ENCODE measurements around the gene STXBP6.

DNA sequence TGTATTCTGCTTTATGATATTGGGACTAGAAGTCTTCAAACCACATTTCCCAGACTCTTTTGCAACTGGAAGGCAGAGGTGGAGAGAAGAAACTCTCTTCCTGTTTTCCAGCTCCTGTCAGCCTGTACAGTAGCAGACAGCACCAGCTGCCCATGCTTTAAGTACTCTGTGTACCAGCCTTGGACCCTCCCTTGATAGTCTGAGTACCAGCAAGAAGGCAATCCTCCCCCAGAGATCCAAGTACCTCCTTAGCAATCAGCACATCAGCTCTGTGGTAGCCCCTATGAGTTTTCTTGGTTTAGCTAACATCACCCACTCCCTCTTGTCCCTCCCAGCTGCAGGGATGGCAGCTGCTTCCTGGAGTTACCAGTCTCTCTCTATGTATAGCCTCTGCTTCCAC is 56.3 kb downstream of the STXBP6 start:
- TF ChIP-seq, protein P1, sequence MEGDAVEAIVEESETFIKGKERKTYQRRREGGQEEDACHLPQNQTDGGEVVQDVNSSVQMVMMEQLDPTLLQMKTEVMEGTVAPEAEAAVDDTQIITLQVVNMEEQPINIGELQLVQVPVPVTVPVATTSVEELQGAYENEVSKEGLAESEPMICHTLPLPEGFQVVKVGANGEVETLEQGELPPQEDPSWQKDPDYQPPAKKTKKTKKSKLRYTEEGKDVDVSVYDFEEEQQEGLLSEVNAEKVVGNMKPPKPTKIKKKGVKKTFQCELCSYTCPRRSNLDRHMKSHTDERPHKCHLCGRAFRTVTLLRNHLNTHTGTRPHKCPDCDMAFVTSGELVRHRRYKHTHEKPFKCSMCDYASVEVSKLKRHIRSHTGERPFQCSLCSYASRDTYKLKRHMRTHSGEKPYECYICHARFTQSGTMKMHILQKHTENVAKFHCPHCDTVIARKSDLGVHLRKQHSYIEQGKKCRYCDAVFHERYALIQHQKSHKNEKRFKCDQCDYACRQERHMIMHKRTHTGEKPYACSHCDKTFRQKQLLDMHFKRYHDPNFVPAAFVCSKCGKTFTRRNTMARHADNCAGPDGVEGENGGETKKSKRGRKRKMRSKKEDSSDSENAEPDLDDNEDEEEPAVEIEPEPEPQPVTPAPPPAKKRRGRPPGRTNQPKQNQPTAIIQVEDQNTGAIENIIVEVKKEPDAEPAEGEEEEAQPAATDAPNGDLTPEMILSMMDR (IDR thresholded peaks at IDR 0.05), result no peak
- TF ChIP-seq EZH2 (IDR thresholded peaks at IDR 0.05) (no peak), EZH2phosphoT487 (IDR thresholded peaks at IDR 0.05) (no peak)

Data from neural progenitor cell (in vitro differentiated cells).